HepG2 (cell line): Measurements from ENCODE around the gene RAD51. TPM values are rescaled to one million over a fixed set of nuclear protein-coding genes. Genes with fewer than 3 reads are reported as not detected.

Experiments
- AHR ChIP-seq: IDR thresholded peaks from 2 replicates; pipeline ENCODE4 v1.6.1; 2018; ENCODE audit warnings: missing genetic modification reagents, missing compliant biosample characterization
- CAMTA2 ChIP-seq: sonication (generic); formaldehyde crosslinking; IDR thresholded peaks from 2 replicates; pipeline ENCODE4 v1.4.0; 2020; ENCODE audit warnings: mild to moderate bottlenecking, missing genetic modification reagents, borderline replicate concordance
- GFI1 ChIP-seq: sonication (generic); formaldehyde crosslinking; IDR thresholded peaks from 2 replicates; pipeline ENCODE4 v1.5.0; 2020; ENCODE audit warnings: missing genetic modification reagents, mild to moderate bottlenecking, borderline replicate concordance
- HMG20B ChIP-seq: conservative IDR thresholded peaks from 2 replicates; pipeline ENCODE4 v1.6.1; 2016; ENCODE audit warnings: missing genetic modification reagents, missing compliant biosample characterization
- SP2 ChIP-seq: sonication (generic); formaldehyde crosslinking; IDR thresholded peaks from 2 replicates; pipeline ENCODE4 v1.5.1; 2020; ENCODE audit warnings: mild to moderate bottlenecking, missing genetic modification reagents
- TBL1XR1 ChIP-seq: fragments of 150-350 bp; IDR thresholded peaks from 2 replicates; pipeline ENCODE4 v1.6.1; 2014; ENCODE audit warnings: borderline replicate concordance, low read length; ENCODE audit not compliant: partially characterized antibody
- ZC3H13 ChIP-seq: sonication (generic); formaldehyde crosslinking; IDR thresholded peaks from 2 replicates; pipeline ENCODE4 v1.8.1; 2023; ENCODE audit warnings: mild to moderate bottlenecking, missing genetic modification reagents, moderate library complexity
- ZNF224 ChIP-seq: sonication (generic); formaldehyde crosslinking; IDR thresholded peaks from 2 replicates; pipeline ENCODE4 v1.5.0; 2020; ENCODE audit warnings: mild to moderate bottlenecking, missing genetic modification reagents
- ZNF232 ChIP-seq: sonication (generic); formaldehyde crosslinking; IDR thresholded peaks from 2 replicates; pipeline ENCODE4 v1.4.0; 2020; ENCODE audit warnings: missing genetic modification reagents, borderline replicate concordance
- ZNF337 ChIP-seq: sonication (generic); formaldehyde crosslinking; IDR thresholded peaks from 2 replicates; pipeline ENCODE4 v1.5.1; 2020; ENCODE audit warnings: missing genetic modification reagents, low read depth, mild to moderate bottlenecking, borderline replicate concordance
- ZNF382 ChIP-seq: sonication (generic); formaldehyde crosslinking; IDR thresholded peaks from 2 replicates; pipeline ENCODE4 v1.5.0; 2020; ENCODE audit warnings: missing genetic modification reagents, mild to moderate bottlenecking, borderline replicate concordance
- ZNF451 ChIP-seq: sonication (generic); formaldehyde crosslinking; IDR thresholded peaks from 2 replicates; pipeline ENCODE4 v1.5.0; 2020; ENCODE audit warnings: mild to moderate bottlenecking, missing genetic modification reagents
- ZNF510 ChIP-seq: sonication (generic); formaldehyde crosslinking; IDR thresholded peaks from 2 replicates; pipeline ENCODE4 v1.4.0; 2020; ENCODE audit warnings: low read depth, mild to moderate bottlenecking, missing genetic modification reagents
- ZNF790 ChIP-seq: sonication (generic); formaldehyde crosslinking; IDR thresholded peaks from 2 replicates; pipeline ENCODE4 v1.8.0; 2022; ENCODE audit warnings: missing genetic modification reagents, mild to moderate bottlenecking, borderline replicate concordance
- ZSCAN21 ChIP-seq: sonication (generic); formaldehyde crosslinking; IDR thresholded peaks from 2 replicates; pipeline ENCODE4 v1.8.0; 2022; ENCODE audit warnings: mild to moderate bottlenecking, missing genetic modification reagents, moderate library complexity, borderline replicate concordance
- ZSCAN31 ChIP-seq: sonication (generic); formaldehyde crosslinking; IDR thresholded peaks from 2 replicates; pipeline ENCODE4 v1.5.0; 2020; ENCODE audit warnings: low read depth, mild to moderate bottlenecking, missing genetic modification reagents
- polyA plus RNA-seq, 8 experiments: library from polyadenylated mRNA; depleted of rRNA in 3 of 8; stranded (reverse) in 7 of 8; unstranded in 1 of 8; fragments of >200 nt; fragmentation: Illumina TruSeq in 4 of 8; extraction: Trizol in 4 of 8; gene quantifications; 2 replicates each; pipeline versions ENCODE4 v1.2.1 to v1.2.3, GENCODE V29; 2011 to 2016; ENCODE audit warnings: low read depth in 4 of 8, missing spikeins in 1 of 8, mixed read lengths in 1 of 8; ENCODE audit not compliant: insufficient read depth in 1 of 8
- total RNA-seq, 5 experiments: library from RNA; depleted of rRNA; stranded (reverse); fragments of >200 nt; fragmentation: Illumina TruSeq; extraction: Trizol; gene quantifications; 2 replicates each; pipeline ENCODE4 v1.2.3, GENCODE V29; 2016; ENCODE audit warnings: low read depth in 1 of 5
- TF ChIP-seq, protein P1 (sequence below): sonication (generic); formaldehyde crosslinking; IDR thresholded peaks from 2 replicates; pipeline ENCODE4 v1.4.0; 2020; ENCODE audit warnings: mild to moderate bottlenecking, missing genetic modification reagents
- TF ChIP-seq, protein P2 (sequence below): sonication (generic); IDR thresholded peaks from 2 replicates; pipeline ENCODE4 v1.6.1; 2016; ENCODE audit warnings: low read depth, borderline replicate concordance
- TF ChIP-seq, protein P3 (sequence below): sonication (generic); formaldehyde crosslinking; IDR thresholded peaks from 2 replicates; pipeline ENCODE4 v1.8.0; 2022; ENCODE audit warnings: mild to moderate bottlenecking, missing genetic modification reagents; ENCODE audit not compliant: insufficient replicate concordance
- TF ChIP-seq, protein P4 (sequence below): sonication (generic); formaldehyde crosslinking; IDR thresholded peaks from 2 replicates; pipeline ENCODE4 v1.4.0; 2020; ENCODE audit warnings: missing genetic modification reagents
- TF ChIP-seq, protein P5 (sequence below): sonication (generic); formaldehyde crosslinking; IDR thresholded peaks from 2 replicates; pipeline ENCODE4 v1.8.1; 2023; ENCODE audit warnings: mild to moderate bottlenecking, missing genetic modification reagents, borderline replicate concordance

Gene RAD51
- total and polyA plus RNA-seq, 2 of the 13 experiments (the other 11 are each of a cell fraction or from before 2014, with no cell fraction given): 8.5 to 12.8 TPM

DNA sequence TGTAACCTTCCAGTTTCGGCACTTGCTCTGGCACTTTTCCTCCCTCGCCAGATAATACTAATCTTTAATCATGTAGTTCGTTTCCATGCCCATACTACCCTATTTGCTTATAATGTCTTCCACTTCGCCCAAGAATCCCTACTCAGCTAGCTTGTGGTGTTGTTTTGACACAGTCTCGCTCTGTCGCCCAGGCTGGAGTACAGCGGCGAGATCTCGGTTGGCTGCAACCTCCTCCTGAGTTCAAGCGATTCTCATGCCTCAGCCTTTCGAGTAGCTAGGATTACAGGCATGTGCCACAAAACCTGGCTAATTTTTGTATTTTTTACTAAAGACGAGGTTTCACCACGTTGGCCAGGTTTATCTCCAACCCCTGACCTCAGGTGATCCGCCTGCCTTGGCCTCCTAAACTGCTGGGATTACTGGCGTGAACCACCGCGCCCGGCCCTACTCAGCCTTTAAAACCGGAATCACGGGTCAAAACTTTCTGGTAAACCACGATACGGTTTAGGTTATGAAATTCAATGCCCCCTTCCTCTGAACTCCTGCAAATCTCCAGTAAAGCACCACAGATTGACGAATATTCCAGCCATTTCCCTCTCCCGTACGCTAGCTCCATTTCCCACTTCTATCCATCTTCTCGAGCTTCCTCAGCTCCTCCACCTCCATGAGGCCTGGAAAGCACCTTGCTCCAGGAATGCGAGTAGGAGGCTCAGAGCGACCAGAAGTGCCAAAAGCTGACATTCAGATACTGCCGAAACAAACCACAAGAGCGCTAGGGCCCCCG lies 878 bp upstream of the RAD51 start (continued):
- TF ChIP-seq ZC3H13 (CRISPR knock-in tag) (0 out of 2 replicates have a peak, but pooled peaks have one; percentile 23), ZSCAN31 (CRISPR knock-in tag) (0 out of 2 replicates have a peak, but pooled peaks have one; percentile 11), AHR (CRISPR knock-in tag) (no peak), TBL1XR1 (peak; percentile 18), ZNF382 (CRISPR knock-in tag) (no peak), ZSCAN21 (0 out of 2 replicates have a peak, but pooled peaks have one; percentile 23), GFI1 (CRISPR knock-in tag) (peak; percentile 44), HMG20B (CRISPR knock-in tag) (0 out of 2 replicates have a peak, but pooled peaks have one; percentile 9), SP2 (CRISPR knock-in tag) (no peak), ZNF510 (0 out of 2 replicates have a peak, but pooled peaks have one; percentile 11), ZNF337 (CRISPR knock-in tag) (0 out of 2 replicates have a peak, but pooled peaks have one; percentile 22), ZNF790 (CRISPR knock-in tag) (0 out of 2 replicates have a peak, but pooled peaks have one; percentile 21), ZNF232 (CRISPR knock-in tag) (0 out of 2 replicates have a peak, but pooled peaks have one; percentile 13), CAMTA2 (CRISPR knock-in tag) (0 out of 2 replicates have a peak, but pooled peaks have one; percentile 44), ZNF224 (CRISPR knock-in tag) (0 out of 2 replicates have a peak, but pooled peaks have one; percentile 11), ZNF451 (CRISPR knock-in tag) (no peak)
- TF ChIP-seq, protein P1, sequence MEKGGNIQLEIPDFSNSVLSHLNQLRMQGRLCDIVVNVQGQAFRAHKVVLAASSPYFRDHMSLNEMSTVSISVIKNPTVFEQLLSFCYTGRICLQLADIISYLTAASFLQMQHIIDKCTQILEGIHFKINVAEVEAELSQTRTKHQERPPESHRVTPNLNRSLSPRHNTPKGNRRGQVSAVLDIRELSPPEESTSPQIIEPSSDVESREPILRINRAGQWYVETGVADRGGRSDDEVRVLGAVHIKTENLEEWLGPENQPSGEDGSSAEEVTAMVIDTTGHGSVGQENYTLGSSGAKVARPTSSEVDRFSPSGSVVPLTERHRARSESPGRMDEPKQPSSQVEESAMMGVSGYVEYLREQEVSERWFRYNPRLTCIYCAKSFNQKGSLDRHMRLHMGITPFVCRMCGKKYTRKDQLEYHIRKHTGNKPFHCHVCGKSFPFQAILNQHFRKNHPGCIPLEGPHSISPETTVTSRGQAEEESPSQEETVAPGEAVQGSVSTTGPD (CRISPR knock-in tag): peak; percentile 78; the same call in 1 of the 2 replicates
- TF ChIP-seq, protein P2, sequence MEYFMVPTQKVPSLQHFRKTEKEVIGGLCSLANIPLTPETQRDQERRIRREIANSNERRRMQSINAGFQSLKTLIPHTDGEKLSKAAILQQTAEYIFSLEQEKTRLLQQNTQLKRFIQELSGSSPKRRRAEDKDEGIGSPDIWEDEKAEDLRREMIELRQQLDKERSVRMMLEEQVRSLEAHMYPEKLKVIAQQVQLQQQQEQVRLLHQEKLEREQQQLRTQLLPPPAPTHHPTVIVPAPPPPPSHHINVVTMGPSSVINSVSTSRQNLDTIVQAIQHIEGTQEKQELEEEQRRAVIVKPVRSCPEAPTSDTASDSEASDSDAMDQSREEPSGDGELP: 0 out of 2 replicates have a peak, but pooled peaks have one; percentile 71
- TF ChIP-seq, protein P3, sequence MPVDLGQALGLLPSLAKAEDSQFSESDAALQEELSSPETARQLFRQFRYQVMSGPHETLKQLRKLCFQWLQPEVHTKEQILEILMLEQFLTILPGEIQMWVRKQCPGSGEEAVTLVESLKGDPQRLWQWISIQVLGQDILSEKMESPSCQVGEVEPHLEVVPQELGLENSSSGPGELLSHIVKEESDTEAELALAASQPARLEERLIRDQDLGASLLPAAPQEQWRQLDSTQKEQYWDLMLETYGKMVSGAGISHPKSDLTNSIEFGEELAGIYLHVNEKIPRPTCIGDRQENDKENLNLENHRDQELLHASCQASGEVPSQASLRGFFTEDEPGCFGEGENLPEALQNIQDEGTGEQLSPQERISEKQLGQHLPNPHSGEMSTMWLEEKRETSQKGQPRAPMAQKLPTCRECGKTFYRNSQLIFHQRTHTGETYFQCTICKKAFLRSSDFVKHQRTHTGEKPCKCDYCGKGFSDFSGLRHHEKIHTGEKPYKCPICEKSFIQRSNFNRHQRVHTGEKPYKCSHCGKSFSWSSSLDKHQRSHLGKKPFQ (CRISPR knock-in tag): no peak
- TF ChIP-seq, protein P4, sequence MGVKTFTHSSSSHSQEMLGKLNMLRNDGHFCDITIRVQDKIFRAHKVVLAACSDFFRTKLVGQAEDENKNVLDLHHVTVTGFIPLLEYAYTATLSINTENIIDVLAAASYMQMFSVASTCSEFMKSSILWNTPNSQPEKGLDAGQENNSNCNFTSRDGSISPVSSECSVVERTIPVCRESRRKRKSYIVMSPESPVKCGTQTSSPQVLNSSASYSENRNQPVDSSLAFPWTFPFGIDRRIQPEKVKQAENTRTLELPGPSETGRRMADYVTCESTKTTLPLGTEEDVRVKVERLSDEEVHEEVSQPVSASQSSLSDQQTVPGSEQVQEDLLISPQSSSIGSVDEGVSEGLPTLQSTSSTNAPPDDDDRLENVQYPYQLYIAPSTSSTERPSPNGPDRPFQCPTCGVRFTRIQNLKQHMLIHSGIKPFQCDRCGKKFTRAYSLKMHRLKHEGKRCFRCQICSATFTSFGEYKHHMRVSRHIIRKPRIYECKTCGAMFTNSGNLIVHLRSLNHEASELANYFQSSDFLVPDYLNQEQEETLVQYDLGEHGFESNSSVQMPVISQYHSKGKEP (CRISPR knock-in tag): no peak
- TF ChIP-seq, protein P5, sequence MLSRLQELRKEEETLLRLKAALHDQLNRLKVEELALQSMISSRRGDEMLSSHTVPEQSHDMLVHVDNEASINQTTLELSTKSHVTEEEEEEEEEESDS (CRISPR knock-in tag): no peak
